Epithelial cell of esophagus (primary cell): ENCODE data around the gene PFDN2.

Experiments used
- DNase-seq: peaks from one replicate; pipeline ENCODE4 v3.0.0; 2010; ENCODE audit warnings: low read depth
- H3K4me3 ChIP-seq: 2 replicates; pipeline ENCODE4 v1.5.1; 2011; ENCODE audit warnings: mild to moderate bottlenecking, low read length, control low read depth
- TF ChIP-seq, protein P1 (sequence below): IDR thresholded peaks from 2 replicates; pipeline ENCODE4 v1.5.1; 2011; ENCODE audit warnings: low read depth, mild to moderate bottlenecking, low read length, control low read depth, inconsistent platforms; ENCODE audit not compliant: insufficient read depth; ENCODE audit errors: missing control alignments

The PFDN2 gene

DNA sequence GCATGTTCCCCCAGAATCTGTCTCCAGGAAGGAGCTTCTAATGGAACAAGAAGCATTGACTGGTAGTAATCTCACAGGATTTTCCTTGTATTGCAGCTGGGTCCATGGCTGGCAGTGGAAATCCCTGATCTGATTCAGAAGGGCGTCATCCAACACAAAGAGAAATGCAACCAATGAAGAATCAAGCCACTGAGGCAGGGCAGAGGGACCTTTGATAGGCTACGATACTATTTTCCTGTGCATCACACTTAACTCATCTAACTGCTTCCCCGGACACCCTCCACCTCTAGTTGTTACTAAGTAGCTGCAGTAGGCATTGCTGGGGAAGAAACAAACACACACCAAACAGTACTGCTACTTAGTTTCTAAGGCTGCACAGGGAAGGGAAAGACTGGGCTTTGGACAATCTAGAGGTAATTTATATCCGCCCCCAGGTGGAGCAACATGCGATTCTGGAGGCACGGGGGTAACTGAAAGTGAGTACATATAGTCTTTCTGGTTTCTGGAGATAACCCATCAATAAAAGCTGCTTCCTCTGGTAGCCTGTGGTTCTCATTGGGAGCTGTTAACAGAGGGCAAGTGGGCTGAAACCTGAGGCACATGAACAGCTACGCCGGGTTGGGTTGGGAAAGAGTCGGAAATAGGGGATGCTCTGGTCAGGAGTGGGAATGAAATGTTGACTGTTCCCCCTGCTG lies 40.6 kb upstream of the PFDN2 start:
- peak overlapping the region; percentile 84 for H3K4me3 ChIP-seq
- peak; percentile 26 for DNase-seq
- TF ChIP-seq, protein P1, sequence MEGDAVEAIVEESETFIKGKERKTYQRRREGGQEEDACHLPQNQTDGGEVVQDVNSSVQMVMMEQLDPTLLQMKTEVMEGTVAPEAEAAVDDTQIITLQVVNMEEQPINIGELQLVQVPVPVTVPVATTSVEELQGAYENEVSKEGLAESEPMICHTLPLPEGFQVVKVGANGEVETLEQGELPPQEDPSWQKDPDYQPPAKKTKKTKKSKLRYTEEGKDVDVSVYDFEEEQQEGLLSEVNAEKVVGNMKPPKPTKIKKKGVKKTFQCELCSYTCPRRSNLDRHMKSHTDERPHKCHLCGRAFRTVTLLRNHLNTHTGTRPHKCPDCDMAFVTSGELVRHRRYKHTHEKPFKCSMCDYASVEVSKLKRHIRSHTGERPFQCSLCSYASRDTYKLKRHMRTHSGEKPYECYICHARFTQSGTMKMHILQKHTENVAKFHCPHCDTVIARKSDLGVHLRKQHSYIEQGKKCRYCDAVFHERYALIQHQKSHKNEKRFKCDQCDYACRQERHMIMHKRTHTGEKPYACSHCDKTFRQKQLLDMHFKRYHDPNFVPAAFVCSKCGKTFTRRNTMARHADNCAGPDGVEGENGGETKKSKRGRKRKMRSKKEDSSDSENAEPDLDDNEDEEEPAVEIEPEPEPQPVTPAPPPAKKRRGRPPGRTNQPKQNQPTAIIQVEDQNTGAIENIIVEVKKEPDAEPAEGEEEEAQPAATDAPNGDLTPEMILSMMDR, result no peak

DNA sequence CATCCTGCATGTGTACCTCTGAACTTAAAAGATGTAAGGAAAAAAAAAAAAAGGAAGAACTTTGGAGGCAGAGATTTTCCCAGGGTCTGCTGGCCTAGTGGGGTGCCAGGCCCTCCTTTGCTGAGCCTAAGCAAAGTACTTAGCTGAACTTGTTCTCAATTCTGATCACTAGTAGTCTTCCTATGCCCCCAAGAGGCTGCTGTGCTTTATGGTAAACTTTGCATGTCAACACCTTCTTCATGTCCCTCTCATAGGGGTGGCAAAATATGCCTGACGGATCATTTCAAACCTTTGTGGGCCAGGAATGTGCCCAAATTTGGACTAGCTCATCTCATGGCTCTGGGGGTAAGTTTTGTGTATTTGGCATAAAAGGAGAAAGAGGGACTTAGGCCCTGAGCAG lies 40.0 kb upstream of the PFDN2 start:
- no peak for DNase-seq
- TF ChIP-seq, protein P1, result no peak
- H3K4me3 ChIP-seq, result no peak overlapping the region

DNA sequence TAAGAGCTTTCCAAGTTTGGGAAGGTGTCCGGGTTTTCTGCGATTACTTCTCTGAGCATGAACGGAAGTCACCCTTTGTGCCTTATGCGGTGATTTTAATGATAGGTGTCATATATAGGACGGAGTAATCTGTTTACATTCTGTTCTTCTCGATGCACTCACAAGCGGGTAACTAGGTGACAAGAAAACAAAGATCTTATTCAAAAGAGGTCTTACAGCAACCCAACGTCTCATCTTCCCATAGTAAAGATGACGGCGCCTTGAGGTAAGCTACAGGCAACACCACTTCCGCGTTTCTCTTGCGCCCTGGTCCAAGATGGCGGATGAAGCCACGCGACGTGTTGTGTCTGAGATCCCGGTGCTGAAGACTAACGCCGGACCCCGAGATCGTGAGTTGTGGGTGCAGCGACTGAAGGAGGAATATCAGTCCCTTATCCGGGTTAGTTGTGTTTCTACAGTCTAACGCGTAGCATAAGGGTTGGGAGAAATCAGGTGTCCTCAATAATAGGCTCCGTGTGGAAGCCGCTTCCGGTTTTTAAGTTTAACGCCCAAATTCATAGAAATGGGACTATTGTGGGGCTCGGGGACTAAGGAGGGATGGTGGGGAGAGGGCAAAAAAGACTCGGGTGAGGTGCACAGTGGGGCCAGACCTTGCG lies 36.0 kb upstream of the PFDN2 start, which contains the start of gene UFC1:
Gene UFC1 (plus strand): TSS at position 297 of the 656 bp plus-strand sequence. CDS start 20 bp downstream, at position 317.
- peak; percentile 91 for DNase-seq
- H3K4me3 ChIP-seq, result peak within 1 kb of the TSS; percentile 99
- TF ChIP-seq, protein P1, result no peak

DNA sequence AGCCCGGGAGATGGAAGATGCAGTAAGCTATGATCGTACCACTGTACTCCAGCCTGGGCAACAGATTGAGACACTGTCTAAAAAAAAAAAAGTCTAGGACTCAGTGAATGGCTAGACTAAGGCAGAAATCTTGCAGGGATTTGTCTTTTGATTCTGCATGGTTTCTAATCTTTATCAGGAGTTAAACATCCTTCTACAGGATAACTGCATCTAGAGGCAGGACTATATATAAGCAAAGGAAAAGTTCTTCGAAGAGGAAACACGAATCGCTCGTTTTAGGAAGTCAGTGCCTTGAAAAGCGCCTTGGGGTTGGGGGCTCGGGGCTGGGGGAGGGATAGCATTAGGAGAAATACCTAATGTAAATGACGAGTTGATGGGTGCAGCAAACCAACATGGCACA lies 35.3 kb upstream of the PFDN2 start:
- peak overlapping the region; percentile 99 for H3K4me3 ChIP-seq
- TF ChIP-seq, protein P1, result no peak
- DNase-seq, result no peak

DNA sequence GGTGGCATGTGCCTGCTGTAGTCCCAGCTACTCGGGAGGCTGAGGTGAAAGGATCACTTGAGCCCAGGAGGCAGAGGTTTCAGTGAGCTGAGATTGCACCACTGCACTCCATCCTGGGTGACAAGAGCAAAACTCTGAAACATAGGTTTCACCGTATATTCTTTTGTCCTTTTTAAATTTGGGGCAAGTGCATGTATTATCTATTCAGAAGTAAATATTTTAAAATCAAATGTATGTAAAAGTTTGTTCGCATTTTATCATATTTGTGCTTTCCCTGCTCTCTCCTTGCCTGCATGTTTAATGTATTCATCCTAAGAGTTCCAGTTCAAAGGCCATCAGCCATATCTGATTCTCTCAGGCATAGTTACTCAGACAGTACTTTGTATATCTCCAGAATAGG lies 28.0 kb upstream of the PFDN2 start:
- H3K4me3 ChIP-seq, result no peak overlapping the region
- TF ChIP-seq, protein P1, result no peak
- no peak for DNase-seq

DNA sequence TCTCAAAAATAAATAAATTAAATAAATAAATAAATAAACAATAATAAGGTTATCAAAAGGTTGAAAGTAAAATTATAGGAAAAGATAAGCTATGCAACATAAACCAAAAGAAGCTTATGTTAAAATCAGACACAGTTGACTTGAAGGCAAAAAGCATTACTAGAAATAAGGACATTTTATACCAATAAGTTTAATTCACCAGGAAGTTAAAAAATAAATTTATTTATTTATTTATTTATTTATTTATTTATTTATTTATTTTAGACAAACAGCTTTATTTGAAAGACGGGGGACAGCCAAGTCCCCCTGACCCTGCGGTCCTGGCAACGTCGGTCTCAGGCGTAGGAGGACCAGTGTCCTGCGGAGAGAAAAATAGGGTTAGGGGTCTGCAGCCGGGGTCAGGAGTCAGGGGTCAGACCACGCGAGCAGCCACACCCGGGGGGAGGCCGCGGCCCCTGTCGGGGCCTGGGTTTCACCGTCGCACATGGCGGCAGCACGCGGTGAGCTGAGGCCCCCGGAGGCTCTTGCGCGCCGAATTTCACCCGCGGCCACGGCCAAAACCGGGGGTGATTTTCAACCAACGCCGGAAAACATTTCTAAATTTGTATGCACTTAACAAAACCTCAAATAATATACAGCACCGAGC lies 23.0 kb upstream of the PFDN2 start:
- no peak for DNase-seq

More for the DNA sequence above, 23.0 kb upstream of the PFDN2 start:
- H3K4me3 ChIP-seq, result no peak overlapping the region
- TF ChIP-seq, protein P1, result no peak
